Measurements from ENCODE around the gene HS6ST1.

DNA sequence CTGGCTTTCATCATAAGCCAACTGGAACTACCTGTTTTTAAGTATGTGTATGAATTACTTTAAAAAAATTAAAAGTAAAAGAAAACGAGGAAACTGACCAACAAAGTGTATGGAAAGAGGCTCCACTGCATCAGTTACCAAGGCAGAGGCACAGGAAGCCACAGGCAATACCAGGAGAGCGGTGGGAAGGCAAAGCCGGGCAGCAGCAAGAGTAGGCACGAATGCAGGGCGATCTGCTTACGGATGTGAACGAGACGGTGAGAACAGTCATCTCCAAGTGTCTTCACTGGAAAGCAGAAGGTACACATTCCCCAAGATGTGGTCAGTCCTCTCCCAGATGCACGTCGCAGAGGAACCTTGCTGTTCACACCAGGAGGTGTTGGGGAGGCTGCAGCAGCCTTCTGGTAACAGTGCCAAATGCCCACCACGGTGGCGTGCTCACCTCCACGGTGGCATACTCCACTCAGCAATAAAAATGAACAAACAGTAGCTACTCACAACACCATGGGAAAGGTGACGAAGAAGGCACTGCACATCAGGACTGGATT is 43.1 kb downstream of the HS6ST1 start:
- TF ChIP-seq, protein P1, sequence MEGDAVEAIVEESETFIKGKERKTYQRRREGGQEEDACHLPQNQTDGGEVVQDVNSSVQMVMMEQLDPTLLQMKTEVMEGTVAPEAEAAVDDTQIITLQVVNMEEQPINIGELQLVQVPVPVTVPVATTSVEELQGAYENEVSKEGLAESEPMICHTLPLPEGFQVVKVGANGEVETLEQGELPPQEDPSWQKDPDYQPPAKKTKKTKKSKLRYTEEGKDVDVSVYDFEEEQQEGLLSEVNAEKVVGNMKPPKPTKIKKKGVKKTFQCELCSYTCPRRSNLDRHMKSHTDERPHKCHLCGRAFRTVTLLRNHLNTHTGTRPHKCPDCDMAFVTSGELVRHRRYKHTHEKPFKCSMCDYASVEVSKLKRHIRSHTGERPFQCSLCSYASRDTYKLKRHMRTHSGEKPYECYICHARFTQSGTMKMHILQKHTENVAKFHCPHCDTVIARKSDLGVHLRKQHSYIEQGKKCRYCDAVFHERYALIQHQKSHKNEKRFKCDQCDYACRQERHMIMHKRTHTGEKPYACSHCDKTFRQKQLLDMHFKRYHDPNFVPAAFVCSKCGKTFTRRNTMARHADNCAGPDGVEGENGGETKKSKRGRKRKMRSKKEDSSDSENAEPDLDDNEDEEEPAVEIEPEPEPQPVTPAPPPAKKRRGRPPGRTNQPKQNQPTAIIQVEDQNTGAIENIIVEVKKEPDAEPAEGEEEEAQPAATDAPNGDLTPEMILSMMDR (IDR thresholded peaks at IDR 0.05; ENCODE audit: extremely low read depth in 1 of 2, insufficient read depth in 1 of 2, low read depth in 1 of 2, low read length in 2 of 2): no peak
- TF ChIP-seq POLR2A (IDR thresholded peaks at IDR 0.05; ENCODE audit: low read depth, low read length): no peak
- no peak for TF ChIP-seq EZH2 (IDR thresholded peaks at IDR 0.05; ENCODE audit: borderline replicate concordance, low read depth, low read length, severe bottlenecking)
- TF ChIP-seq MYC (IDR thresholded peaks at IDR 0.05; ENCODE audit: low read depth, low read length): no peak
